GM20000 (cell line): ENCODE measurements around the gene RBFOX1.

ENCODE experiments used
- DNase-seq: peaks from one replicate; pipeline ENCODE4 v3.0.0; 2012; ENCODE audit warnings: low spot score
- CTCF ChIP-seq: IDR thresholded peaks from 2 replicates; pipeline ENCODE4 v1.5.1; 2012; ENCODE audit warnings: mild to moderate bottlenecking, control low read depth; ENCODE audit errors: extremely low read depth, missing control alignments

Gene RBFOX1

GRCh38 chr16:7688811-7689210 is 356.2 kb downstream of the RBFOX1 start:
- TF ChIP-seq CTCF = no peak
- no peak for DNase-seq

DNA sequence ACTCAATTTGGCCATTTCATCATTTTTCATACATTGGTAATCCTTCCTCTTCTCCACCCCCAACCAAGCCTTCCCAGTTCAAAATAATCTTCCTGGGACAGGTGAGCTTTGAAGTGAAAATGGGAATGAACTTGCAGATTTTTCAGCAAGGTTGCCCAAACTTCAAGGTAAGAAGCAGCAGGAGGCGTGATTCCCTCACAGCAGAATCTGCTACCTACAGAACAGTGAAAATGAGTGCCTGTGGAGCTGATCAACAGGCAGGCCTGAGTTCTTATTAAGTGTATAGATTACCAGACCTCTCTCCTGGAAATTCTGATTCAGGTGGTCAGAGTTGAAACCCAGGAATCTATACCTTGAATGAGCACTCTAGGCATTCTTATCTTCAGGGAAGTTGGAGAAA is 356.6 kb downstream of the RBFOX1 start:
- DNase-seq = no peak
- TF ChIP-seq CTCF = no peak

DNA sequence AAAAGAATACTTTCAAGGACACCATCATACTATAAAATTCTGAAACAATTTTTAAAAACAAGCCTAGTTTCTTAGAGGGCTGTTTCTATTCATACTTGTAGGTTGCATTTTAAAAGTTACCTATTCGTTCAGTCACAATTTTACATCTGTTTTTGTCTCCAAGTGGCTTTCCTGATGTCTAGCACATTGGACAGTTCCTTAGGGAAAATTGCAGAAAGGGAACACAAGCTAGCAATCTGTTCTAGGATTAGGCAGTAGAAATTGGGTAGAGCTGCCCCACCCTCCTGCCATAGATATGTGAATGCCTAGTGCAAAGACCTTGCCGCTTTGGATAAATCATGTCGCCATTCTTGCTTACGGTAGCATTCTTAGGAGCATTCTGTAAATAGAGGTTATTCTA is 358.9 kb downstream of the RBFOX1 start:
- TF ChIP-seq CTCF = no peak
- DNase-seq = no peak

DNA sequence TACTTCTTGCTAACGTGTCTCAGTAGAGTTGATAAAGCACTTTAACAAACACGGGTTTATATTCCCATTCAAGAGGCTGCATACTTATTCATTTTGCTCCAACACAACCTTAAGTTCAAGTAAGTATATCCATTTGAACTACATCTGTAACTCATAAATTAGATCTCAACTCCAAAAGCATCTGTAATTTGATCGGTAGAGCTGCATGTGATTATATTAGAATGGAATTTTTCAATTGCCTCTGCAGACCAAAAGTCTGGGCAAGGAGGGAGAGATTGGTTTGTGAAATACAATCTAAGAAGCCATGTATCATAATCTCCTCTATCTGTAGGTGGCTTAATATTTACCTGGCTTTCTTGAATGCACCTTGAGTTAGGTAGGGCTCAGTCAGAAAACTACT is 371.0 kb downstream of the RBFOX1 start:
- no peak for DNase-seq
- no peak for TF ChIP-seq CTCF

DNA sequence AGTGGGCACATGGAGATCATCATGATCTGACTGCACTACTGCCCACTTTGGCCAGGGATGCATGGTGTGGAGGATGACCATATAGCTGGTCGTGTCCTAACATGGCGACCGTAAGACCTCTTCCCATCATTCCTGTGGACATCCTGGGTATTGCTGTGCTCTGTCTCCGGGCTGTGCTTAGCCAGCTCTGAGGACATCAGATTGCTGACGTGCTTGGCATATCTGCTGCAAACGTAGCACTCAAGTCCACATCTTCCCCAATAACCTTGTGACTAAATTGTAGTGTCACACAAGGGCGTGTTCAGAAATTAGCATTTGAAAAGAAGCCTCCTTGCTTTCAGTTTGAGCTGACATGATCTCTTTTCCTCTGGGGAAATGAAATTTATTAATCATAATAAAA is 373.2 kb downstream of the RBFOX1 start:
- DNase-seq = no peak
- TF ChIP-seq CTCF = no peak

GRCh38 chr16:7709186-7709585 is 376.5 kb downstream of the RBFOX1 start:
- TF ChIP-seq CTCF = no peak
- no peak for DNase-seq

- TF ChIP-seq CTCF = no peak
Observed at GRCh38 chr16:7713244-7713643, 380.6 kb downstream of the RBFOX1 start.

More at GRCh38 chr16:7713244-7713643, 380.6 kb downstream of the RBFOX1 start:
- no peak for DNase-seq
